Activated T-cell treated with anti-CD3 and anti-CD28 coated beads for 48 hours (primary cell): Measurements from ENCODE around the gene MRPS31.
"Not testable (repeated sequence)": the region's sequence is repeated elsewhere in the genome, so short reads cannot be mapped to it uniquely, and the experiment has no call there.

Experiments used
- DNase-seq: peaks from one replicate; pipeline ENCODE4 v3.0.0-alpha.2; 2020; ENCODE audit warnings: low read depth

The MRPS31 gene

GRCh38 chr13:40762849-40763248 lies 8.1 kb downstream of the MRPS31 start:
- DNase-seq = no peak

GRCh38 chr13:40758811-40759210 lies 12.2 kb downstream of the MRPS31 start:
- DNase-seq = no peak

DNA sequence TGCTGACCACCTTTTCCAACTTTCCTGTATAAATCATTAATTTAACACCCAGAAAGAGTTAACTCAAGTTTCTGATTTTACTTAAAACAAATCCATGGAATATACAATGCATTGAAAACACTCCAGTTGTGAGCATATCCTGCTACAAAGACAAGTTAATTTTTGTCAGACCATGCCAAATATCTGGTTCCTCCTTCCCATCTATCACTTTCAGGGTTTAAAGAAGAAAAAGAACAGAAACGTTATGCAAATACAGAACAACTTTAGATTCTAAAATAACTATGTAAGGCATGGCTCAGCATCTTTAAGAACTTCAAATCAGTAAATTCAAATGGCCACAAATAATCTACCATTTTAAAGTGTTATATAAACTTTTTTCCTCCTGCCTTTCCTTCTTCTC lies 14.9 kb downstream of the MRPS31 start:
- DNase-seq = no peak

GRCh38 chr13:40755082-40755700 lies 15.8 kb downstream of the MRPS31 start:
- DNase-seq = no peak

DNA sequence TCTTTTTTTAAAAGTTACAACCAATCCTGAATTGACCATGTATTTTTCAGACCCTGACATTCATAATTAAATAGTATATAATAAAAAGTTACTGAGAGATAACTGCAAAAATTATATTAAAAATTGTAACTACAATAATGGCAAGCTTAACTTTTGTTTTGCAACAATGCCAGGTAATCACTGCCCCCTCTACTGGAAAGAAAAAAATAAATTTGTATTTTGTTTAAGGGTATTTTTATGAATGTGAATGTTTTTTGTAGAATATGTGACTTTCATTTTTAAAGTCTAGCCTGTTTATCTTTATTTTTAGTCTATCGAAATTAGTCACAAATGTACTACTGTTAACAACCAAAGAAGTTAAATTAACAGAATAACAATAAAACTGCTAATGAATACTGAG lies 21.7 kb downstream of the MRPS31 start:
- DNase-seq = no peak

- DNase-seq = not testable (repeated sequence)
Measured at GRCh38 chr13:40735232-40735548, 35.8 kb downstream of the MRPS31 start.

DNA sequence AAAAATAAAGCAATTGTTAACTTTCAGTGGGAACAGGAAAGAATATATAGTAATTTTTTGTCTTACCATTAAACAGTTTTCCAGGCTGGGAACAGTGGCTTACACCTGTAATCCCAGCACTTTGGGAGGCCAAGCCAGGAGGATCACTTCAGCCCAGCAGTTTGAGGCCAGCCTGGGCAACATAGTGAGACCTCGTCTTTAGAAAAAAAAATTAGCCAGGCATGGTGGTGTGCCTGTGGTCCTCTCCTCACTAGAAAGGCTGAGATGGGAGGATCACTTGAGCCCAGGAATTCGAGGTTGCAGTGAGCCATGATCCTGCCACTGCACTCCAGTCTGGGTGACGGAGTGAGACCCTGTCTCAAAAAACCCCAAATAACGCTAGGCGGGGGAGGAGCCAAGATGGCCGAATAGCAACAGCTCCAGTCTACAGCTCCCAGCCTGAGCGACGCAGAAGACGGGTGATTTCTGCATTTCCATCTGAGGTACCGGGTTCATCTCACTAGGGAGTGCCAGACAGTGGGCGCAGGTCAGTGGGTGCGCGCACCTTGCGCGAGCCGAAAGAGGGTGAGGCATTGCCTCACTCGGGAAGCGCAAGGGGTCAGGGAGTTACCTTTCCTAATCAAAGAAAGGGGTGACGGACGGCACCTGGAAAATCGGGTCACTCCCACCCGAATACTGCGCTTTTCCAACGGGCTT lies 36.3 kb downstream of the MRPS31 start:
- not testable (repeated sequence) for DNase-seq

DNA sequence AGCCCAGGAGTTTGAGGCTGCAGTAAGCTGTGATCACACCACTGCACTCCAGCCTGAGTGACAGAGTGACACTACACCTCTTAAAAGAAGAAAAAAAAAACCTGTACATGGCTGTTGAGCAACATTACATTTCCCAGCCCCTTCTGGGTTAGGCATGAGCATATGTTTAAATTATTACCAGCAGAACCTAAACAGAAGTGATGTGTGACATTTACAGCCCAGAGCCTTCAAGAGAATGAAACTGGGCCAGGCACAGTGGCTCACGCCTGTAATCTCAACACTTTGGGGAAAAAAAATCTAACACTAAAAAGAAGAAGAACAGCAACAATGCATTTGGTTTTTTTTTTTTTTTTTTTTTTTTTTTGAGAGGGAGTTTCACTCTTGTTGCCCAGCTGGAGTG lies 38.3 kb downstream of the MRPS31 start:
- DNase-seq = no peak

- DNase-seq = no peak
Measured at GRCh38 chr13:40728595-40728994, 42.4 kb downstream of the MRPS31 start.

- DNase-seq = not testable (repeated sequence)
Measured at GRCh38 chr13:40714433-40714832, 56.6 kb downstream of the MRPS31 start.

- no peak for DNase-seq
Measured at GRCh38 chr13:40706439-40706838, 64.6 kb downstream of the MRPS31 start.

DNA sequence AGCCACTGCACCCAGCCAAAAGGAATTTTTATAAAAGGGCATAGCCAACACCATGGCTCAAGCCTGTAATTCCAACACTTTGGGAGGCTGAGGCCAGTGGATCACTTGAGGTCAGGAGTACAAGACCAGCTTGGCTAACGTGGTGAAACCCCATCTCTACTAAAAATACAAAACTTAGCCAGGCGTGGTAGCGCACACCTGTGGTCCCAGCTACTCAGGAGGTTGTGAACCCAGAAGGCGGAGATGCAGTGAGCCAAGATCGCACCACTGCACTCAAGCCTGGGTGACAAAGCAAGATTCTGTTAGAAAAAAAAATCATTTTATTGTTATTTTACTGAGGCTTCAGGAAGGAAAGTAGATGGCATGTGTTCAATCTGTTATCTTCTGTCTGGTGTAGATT lies 73.3 kb downstream of the MRPS31 start:
- DNase-seq = no peak

DNA sequence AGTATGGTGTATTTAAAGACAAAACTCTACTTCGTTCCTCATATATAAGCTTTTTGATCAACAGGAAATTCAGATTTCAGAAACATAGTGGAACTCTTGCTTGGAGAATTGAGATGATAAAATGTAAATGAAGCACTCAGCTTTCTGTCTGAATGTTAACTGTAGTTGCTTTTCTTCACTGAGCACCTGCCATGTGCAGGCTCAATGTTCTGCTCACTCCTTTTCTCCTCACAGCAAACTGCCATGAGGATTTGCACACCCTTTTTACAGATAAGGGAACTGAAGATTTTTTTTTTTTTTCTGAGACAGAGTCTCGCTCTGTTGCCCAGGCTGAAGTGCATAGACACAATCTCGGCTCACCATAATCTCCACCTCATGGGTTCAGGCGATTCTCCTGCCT lies 76.6 kb downstream of the MRPS31 start:
- no peak for DNase-seq

- DNase-seq = no peak
Measured at GRCh38 chr13:40692946-40693345, 78.0 kb downstream of the MRPS31 start.

DNA sequence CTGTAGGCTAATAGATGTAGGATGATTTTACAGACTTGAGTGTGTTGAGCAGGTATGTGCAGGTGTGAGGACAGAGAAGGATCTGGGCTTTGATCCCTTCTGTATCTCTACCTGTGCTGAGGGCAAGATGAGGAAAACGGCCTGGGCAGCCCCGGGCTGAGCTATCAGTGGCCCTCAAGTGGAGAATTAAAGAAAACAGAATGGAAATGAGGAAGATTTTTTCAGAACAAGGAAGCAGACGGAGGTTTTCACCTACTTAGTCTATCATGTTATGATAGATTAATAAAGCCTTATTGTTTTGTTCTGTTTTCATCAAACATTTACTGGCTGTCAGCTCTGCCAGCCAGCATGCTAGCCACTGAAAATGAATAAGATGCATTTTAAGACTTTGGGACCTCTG lies 82.2 kb downstream of the MRPS31 start:
- no peak for DNase-seq

DNA sequence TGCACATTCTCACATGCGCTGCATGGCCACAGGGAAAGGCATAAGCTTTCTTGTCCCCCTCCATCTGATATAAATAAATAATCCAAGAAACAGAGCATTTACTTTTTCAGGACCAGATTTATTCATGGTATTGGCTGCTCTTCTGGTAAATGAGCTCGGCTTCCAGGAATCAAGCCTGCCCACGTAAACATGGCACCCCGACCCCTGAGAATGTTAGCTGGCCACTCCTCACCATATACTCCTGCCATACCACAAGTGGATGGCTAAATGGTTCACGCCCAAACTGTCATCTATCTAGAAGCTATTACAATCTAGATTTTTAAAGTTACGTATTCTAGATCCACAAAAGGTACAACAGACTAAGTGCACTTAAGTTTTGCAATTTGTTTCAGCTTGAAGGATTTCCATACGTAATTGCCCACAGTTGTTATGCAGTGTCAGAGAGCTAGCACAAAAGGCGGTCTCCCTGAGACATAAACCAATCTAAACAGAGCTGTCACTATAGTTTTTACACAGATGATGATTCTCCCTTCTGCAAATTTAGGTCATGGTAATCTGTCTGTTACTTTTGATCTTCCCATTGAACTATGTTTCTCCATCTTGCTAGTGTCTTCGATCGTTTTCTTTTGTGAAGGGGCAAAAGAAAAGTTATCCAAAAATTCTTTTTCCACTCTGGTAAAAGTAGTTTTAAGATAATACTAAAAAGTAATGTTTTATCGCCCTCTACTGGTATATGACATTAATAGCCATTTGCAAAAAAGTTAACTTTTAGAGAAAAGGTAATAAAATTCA lies 88.3 kb downstream of the MRPS31 start:
- DNase-seq = no peak

DNA sequence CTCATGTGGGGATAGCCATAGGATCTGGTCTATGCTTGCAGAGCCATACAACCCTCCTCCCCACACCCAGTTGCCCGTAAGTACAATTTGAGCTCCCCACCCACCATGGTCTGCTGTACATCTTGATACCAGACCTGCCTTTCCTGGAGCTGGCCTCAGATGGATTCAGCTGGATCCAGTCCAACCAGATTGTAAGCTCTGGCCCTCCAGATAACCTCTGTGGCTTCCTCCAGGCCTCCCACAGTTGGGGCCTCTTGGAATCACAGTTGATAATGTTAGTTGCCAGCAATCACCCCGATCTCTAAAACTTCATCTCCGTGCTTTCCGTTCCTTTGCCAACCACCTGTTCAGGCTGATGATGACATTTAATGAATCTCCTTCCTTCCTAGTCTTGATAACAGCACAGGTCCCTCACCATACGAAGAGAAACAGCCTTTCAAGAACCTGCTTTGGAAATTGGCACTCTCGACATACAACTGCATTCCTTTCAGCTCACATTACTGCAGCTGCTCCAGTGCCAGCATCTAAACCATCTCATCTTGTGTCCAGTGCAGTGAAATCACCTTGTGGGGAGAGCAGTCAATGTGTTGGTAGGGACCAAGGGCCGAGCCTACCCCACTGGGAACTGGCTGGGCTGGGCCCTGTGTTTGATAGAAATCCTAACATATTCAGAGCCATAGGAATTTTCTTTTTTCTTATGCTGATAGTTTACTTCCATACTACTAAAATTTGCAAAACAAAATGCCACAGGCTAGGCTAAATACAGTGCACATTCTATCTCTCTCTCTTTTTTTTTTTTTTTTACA lies 89.4 kb downstream of the MRPS31 start:
- DNase-seq = no peak

DNA sequence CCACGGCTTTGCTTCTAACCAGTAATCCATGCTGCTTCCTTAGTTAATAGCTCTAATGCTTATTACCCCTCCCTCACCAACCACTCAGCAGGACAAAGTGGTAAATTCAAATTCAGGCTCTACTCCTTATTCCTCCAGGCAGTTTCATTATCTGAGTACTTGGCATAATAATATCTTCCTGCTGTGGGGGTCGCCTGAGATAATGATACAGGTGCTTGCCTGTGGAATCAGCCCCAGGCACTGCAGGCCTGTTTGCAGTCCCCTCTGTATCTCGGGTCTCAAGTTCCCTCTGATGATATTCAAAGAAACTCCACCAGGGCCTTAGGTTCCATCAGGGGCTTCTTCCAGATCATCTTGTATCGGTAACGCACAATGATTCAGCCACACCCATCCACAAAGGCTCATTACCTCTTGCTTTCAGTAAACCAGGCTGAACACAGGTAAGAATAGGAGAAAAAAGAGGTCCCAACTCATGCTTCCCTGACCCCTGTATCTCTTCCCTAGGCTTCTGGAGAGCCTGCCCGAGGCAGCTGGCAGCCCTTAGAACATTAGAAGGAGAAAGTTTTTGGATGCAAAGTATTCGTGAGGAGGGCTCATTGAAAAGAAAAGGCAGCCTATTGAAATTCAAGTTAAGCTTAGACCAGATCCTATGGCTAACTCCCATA lies 90.2 kb downstream of the MRPS31 start:
- DNase-seq = no peak

DNA sequence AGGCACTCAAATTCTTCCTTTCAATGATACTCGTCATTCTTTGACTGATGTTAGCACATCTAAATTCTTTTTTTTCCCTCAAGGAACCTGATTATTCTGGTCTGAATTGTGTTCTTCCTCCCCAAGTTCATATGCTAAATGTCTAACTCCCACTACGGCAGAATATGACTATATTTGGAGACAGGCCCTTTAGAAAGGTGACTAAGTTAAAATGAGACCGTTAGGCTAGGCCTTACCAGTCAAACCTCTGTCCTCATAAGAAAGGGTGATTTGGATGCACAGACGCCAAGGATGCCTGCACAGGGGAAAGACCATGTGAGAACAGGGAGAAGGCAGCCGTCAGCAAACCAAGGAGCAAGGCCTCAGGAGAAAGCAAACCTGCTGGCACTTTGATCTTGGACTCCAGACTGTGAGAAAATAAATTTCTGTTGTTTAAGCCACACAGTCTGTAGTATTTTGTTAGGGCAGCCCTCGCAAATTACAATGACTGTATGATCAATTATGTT lies 91.5 kb downstream of the MRPS31 start:
- no peak for DNase-seq
